CD4-positive, alpha-beta T cell (primary cell): Measurements from ENCODE around the gene GPX6. TPM values are rescaled to one million over a fixed set of nuclear protein-coding genes. Genes with fewer than 3 reads are reported as not detected.

Source experiments
- ATAC-seq: fragments of 200-7000 bp; cut with Tn5 transposase; one replicate; pipeline ENCODE4 v1.10.0; 2022; ENCODE audit warnings: mild to moderate bottlenecking; ENCODE audit not compliant: poor library complexity
- CTCF ChIA-PET: fragments of 350-600 bp; sonication (Branson Sonifier 250); formaldehyde crosslinking; loops from one replicate; lab custom pipeline; 2021; ENCODE audit warnings: antibody characterized with exemption, inconsistent platforms; lab: Charles Lee
- POLR2A ChIA-PET: fragments of 350-600 bp; sonication (Branson Sonifier 250); formaldehyde crosslinking; loops from one replicate; lab custom pipeline; 2021; ENCODE audit warnings: antibody characterized with exemption, inconsistent platforms; lab: Charles Lee
- DNase-seq, 14 experiments: peaks; one replicate each; pipeline ENCODE4 v3.0.0-alpha.2; 2013 to 2020; ENCODE audit warnings: mixed read lengths in 2 of 14
- H3K27ac ChIP-seq, 2 donors: one replicate each; pipeline versions ENCODE4 v1.5.1 to v1.7.0; 2013; ENCODE audit warnings: low read length in 2 of 2, low read depth in 1 of 2, mild to moderate bottlenecking in 1 of 2
- H3K27me3 ChIP-seq, 2 experiments: 1 replicate in 1 of 2; 2 replicates in 1 of 2; pipeline versions ENCODE4 v1.6.1 to v1.7.0; 2013; ENCODE audit warnings: low read length in 2 of 2, control low read depth in 1 of 2, mild to moderate bottlenecking in 1 of 2, moderate library complexity in 1 of 2; ENCODE audit not compliant: insufficient read depth in 2 of 2, control insufficient read depth in 1 of 2
- H3K36me3 ChIP-seq: one replicate; pipeline ENCODE4 v1.6.1; 2013; ENCODE audit warnings: low read length, control low read depth; ENCODE audit not compliant: insufficient read depth
- H3K4me1 ChIP-seq: one replicate; pipeline ENCODE4 v1.6.1; 2013; ENCODE audit warnings: low read length, control low read depth; ENCODE audit not compliant: insufficient read depth
- H3K4me3 ChIP-seq: one replicate; pipeline ENCODE4 v1.5.1; 2013; ENCODE audit warnings: mild to moderate bottlenecking, low read length, moderate library complexity
- H3K9me3 ChIP-seq, 2 experiments: 1 replicate in 1 of 2; 2 replicates in 1 of 2; pipeline versions ENCODE4 v1.6.1 to v1.7.0; 2013; ENCODE audit warnings: low read length in 2 of 2, mild to moderate bottlenecking in 2 of 2, control low read depth in 1 of 2, moderate library complexity in 1 of 2; ENCODE audit not compliant: control insufficient read depth in 1 of 2, insufficient read depth in 1 of 2
- H3K27ac Mint-ChIP-seq: one replicate; pipeline ENCODE4 v1.8.0; 2020; ENCODE audit warnings: mixed read lengths
- H3K27me3 Mint-ChIP-seq: one replicate; pipeline ENCODE4 v1.8.0; 2021; ENCODE audit warnings: mixed read lengths
- H3K36me3 Mint-ChIP-seq: one replicate; pipeline ENCODE4 v1.8.0; 2021; ENCODE audit warnings: low read depth, mixed read lengths
- H3K4me1 Mint-ChIP-seq: one replicate; pipeline ENCODE4 v1.8.0; 2021; ENCODE audit warnings: low read depth, mixed read lengths
- H3K4me3 Mint-ChIP-seq: one replicate; pipeline ENCODE4 v1.8.0; 2020; ENCODE audit warnings: mild to moderate bottlenecking, mixed read lengths
- H3K9me3 Mint-ChIP-seq: one replicate; pipeline ENCODE4 v1.8.0; 2020; ENCODE audit warnings: mixed read lengths
- CTCF ChIP-seq: fragments of 200-600 bp; IDR thresholded peaks from one replicate; pipeline ENCODE4 v1.8.0; 2022; ENCODE audit warnings: antibody characterized with exemption, mild to moderate bottlenecking
- intact Hi-C, 2 experiments: fragments of 100-400 bp; cut with DNase I in 1 of 2; cut with micrococcal nuclease in 1 of 2; formaldehyde crosslinking; loops; one replicate each; pipeline versions ENCODE4 v1.15.1 to v1.9.0; 2023 to 2025; cut with DNase I, micrococcal nuclease
- total RNA-seq, 174 experiments: library from RNA in 2 of 174; stranded (reverse) in 2 of 174; gene quantifications; one replicate each; pipeline ENCODE4 v1.2.3 and lab custom pipeline; 2021 to 2026

GPX6 gene
- total RNA-seq, 2 experiments from 2014 or later: not detected

GRCh38 chr6:28501259-28501658, 14.3 kb downstream of the GPX6 start:
- Histone ChIP-seq H3K4me3 (no peak overlapping the region), H3K9me3 (peaks cover 0 to 5% of the 10 kb centered on the region in 2 experiments), H3K27me3 (peaks cover 2 to 4% of the 10 kb centered on the region in 2 experiments), H3K4me1 (no peaks in the 10 kb centered on the region), H3K36me3 (no peaks in the 10 kb centered on the region), H3K27ac (no peak overlapping the region)
- ATAC-seq: no peak
- Mint-ChIP-seq H3K4me1 (peaks cover 4% of the 10 kb centered on the region), H3K4me3 (no peak overlapping the region), H3K9me3 (no peaks in the 10 kb centered on the region), H3K27me3 (peaks cover 31% of the 10 kb centered on the region), H3K36me3 (no peaks in the 10 kb centered on the region), H3K27ac (no peak overlapping the region)
- CTCF ChIA-PET: no interaction called here
- intact Hi-C loops: no loop called here
- no peak for DNase-seq
- TF ChIP-seq CTCF: no peak
- POLR2A ChIA-PET: no interaction called here

DNA sequence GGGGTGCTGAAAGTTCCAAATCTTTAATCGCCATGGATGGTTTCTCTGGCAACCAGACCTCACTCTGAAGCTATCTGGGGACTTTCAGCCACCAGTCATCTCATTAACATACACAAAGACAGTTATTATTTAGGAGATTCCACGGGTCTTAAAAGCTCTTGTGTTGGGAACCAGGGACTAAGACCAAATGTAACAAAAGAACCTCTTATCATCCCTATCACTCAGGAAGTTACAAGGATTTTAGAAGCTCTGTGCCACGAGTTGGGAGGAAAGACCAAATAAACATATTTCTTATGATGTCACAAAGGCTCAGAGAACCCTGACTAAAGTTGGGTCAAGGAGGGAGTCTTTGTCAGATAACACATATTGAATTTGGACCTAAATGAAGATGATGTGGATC, 17.7 kb downstream of the GPX6 start:
- Mint-ChIP-seq H3K9me3 (no peaks in the 10 kb centered on the region), H3K36me3 (no peaks in the 10 kb centered on the region), H3K27me3 (peaks cover 42% of the 10 kb centered on the region), H3K27ac (no peak overlapping the region), H3K4me3 (no peak overlapping the region), H3K4me1 (no peaks in the 10 kb centered on the region)
- Histone ChIP-seq H3K9me3 (peaks cover 0 to 5% of the 10 kb centered on the region in 2 experiments), H3K4me3 (no peak overlapping the region), H3K4me1 (no peaks in the 10 kb centered on the region), H3K36me3 (no peaks in the 10 kb centered on the region), H3K27me3 (peaks cover 4 to 12% of the 10 kb centered on the region in 2 experiments), H3K27ac (no peak overlapping the region)
- no peak for DNase-seq
- POLR2A ChIA-PET: interaction anchor here (1.4 kb wide), 1 partner anchor 9 kb away, joined by 3 read pairs; no protein-coding TSS in a partner anchor
- intact Hi-C loops: loop anchor here (2.0 to 10.0 kb wide), 4 partner anchors 44 to 187 kb away; a partner anchor contains a TSS
- no peak for ATAC-seq
- TF ChIP-seq CTCF: no peak
- CTCF ChIA-PET: no interaction called here

GRCh38 chr6:28497306-28497705, 18.3 kb downstream of the GPX6 start:
- no peaks in the 10 kb centered on the region for H3K9me3 Mint-ChIP-seq
- ChIA-PET POLR2A (no interaction called here), CTCF (no interaction called here)
- no peaks in the 10 kb centered on the region for H3K4me1 ChIP-seq
- H3K4me1 Mint-ChIP-seq: no peaks in the 10 kb centered on the region
- no peaks in the 10 kb centered on the region for H3K36me3 Mint-ChIP-seq
- H3K9me3 ChIP-seq: peaks cover 0 to 5% of the 10 kb centered on the region in 2 experiments
- TF ChIP-seq CTCF: no peak
- ATAC-seq (no peak), DNase-seq (no peak)
- H3K36me3 ChIP-seq: no peaks in the 10 kb centered on the region
- no peak overlapping the region for H3K27ac ChIP-seq
- intact Hi-C loops: loop anchor here (2.0 to 10.0 kb wide), 4 partner anchors 45 to 187 kb away; a partner anchor contains a TSS
- H3K4me3 Mint-ChIP-seq: no peak overlapping the region
- H3K4me3 ChIP-seq: no peak overlapping the region
- peaks cover 45% of the 10 kb centered on the region for H3K27me3 Mint-ChIP-seq
- H3K27ac Mint-ChIP-seq: no peak overlapping the region
- peaks cover 4 to 12% of the 10 kb centered on the region in 2 experiments for H3K27me3 ChIP-seq
